NCI-H2196 treated with DMSO at 0.1 percent for 48 hours (cell line): ENCODE data around the gene UBE2U.

ENCODE experiments used
- DNase-seq: peaks from one replicate; lab custom pipeline; 2025; ENCODE audit not compliant: unreplicated experiment; lab: John Stamatoyannopoulos, UW

The UBE2U gene, protein sequence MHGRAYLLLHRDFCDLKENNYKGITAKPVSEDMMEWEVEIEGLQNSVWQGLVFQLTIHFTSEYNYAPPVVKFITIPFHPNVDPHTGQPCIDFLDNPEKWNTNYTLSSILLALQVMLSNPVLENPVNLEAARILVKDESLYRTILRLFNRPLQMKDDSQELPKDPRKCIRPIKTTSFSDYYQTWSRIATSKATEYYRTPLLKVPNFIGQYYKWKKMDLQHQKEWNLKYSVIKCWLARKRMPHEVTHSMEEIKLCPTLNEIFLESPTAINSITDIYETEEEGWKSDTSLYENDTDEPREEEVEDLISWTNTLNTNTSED

DNA sequence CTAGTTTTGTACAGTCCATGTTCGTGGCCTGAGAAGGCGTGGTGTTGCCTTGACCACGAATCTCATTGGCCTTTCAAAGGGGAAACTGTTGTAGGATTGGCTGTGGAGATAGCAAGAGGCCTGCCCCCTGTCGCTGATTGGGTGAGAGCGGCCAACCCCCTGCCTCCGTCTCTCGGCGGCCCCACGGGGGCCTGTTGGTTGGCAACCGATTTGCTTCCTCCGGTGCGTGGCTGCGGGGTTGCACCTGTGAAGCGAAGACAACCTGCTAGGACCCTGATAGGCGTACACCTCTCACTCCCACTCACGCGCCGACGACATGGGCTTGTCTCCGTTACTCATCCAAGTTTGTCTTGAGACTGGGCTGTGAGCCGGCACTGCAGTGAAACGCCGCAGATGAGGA lies at the start of gene UBE2U:
UBE2U (plus strand) TSS at position 204 of the 400 bp plus-strand sequence. CDS start 428 bp downstream, outside the sequence.
- no peak for DNase-seq

DNA sequence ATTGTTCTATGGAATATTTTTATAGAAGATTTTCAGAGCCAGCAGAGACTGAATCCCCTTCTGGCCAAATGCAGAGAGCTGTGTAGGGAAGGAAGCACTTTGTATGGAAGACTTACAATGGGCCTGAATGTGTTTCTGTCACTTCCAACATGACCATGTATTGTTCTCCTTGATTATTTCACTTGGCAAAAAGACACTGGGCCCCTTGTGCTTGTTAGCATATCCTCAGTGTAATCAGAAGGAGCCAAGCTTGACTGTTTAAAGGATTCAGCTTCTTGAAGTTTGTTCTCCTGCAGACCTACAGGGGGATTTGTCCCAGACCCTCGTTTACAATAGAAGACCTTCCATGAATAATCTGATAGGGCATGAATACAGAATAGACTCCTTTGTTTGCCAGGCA lies 48.1 kb upstream of the UBE2U start:
- DNase-seq = no peak

DNA sequence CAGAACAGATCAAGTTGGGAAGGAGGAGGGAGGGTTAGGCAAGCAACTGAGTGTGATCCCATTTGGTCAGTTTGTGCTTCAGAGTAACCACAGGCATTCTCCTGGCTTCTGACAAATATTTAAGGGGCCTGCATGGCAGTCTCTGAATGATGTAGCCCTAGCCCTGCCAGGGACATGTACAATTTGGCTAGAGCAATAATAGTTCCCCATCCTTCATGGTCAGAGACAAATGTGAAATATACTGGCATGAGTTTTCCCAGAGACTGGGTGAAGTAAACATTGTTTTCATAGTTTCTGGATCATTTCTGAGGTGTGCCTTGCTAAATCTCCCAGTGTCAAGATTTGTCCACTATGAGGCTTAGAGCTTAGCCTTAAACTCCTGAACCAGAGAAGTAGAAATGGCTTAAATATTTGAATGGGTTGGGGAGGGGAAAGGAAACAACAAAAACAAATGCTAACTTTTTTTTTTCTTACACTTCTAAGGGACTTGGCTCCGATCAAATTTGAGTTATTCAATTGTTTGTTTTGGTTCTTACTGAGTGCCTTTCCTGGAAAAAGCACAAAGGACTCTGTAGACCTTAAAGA lies 42.0 kb upstream of the UBE2U start:
- DNase-seq = no peak

DNA sequence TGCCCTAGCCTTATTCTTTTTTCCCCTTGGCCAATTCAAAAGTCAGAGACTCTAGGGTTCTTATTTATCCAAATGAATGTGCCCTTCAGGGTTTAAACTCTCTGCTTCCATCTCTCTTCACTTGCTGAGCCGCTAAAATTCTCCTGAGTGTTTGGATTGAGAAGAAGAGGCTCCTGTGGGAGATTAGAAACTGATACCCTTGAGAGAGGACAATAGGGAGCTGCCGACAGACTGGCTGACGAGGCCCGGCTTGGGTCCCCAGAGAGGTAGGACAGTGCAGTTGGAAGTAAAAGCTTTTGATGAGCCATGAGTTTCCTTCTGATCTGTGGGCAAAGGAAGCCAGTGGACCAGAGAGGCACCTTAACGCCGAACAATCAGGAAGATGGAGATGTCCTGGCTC lies 41.3 kb upstream of the UBE2U start:
- DNase-seq = no peak

DNA sequence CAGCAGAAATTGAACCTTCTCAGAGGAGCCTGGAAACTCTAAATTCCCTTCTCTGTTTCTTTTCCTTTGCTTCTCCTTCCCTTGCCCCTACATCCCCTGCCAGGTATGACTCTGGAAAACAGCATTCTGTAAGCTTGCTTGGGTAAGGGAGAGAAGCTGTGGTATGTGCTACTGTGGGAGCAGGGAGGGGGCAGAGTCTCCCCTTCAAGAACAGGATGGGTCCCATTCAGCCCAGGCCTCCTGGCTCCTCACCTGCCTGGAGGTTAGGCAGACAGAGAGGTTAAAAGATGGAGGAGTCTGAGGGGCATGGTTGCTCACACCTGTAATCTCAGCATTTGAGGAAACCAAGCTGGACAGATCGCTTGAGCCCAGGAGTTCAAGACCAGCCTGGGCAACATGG lies 40.6 kb upstream of the UBE2U start:
- no peak for DNase-seq

DNA sequence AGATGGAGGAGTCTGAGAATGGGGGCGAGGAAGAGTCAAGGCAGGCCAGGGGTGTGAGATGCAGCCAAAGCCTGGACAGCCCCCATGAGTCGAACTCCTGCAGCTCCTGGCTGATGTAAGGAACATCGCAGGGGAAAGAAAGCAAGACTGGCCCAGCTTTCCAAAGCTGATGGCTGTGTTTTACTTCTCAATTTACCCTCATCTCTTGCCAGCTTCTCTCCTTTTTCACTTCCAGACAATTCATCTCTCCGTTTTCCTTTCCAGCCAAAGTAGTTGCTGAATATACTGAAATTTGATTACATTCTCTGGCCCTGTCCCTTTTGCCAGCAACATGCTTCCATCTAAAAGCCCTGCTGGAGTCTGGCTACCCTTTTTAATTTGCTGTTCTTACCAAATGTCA lies 40.0 kb upstream of the UBE2U start:
- DNase-seq = no peak

DNA sequence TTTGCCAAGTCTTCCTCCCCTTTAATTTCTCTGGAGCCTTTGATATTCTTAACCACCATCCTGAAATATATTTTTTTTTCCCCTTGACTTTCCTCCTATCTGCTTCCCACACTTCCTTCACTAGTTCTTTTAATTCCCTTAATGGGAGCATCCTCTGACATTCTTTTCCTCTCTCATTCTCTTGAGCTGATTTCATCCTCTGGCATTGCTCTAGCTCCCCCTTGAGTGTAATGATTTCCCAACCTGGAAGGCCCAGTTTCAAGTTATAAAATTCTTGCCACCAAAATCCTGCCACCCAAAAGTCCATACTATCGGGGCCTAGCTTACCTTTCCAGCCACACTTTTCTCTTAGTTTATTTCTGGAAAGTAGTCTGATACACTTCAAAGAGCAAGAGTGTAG lies 39.5 kb upstream of the UBE2U start:
- peak; percentile 16 for DNase-seq

DNA sequence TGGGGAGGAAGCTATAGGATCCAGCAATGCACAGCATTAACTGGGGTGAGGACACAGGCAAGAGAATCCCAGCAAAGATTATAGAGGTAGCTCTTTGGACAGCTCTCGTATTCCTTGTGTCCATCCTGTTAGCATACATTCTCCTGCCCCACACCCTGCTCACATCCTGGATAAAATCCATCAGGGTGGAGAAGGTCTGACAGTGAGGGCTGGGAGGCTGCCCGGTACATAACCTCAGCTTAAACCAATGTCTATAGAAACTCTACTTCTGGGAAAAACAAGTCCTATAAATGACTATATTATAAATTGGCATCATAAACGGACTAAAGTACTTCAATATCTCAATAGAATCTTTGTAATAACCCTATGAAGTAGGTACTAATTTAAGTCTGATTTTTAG lies 36.8 kb upstream of the UBE2U start:
- DNase-seq = no peak

DNA sequence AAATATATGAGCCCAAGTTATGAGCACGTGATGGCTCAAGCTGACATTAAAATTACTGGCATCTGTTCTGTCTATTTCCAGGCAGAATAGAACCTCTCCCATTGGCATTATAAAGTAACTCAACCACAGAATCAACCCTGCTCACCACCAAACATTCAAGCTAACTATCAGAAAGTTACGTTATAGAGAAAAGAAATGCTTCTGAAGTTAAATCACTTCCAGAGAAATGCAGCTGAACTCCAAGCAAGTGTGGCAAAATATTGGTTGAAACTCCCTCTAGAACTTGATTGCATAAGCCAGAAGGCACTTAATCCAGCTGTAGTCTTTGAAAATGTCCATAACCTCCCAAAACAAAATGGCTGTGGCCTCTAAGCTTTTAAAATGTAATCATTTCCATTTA lies 36.2 kb upstream of the UBE2U start:
- no peak for DNase-seq

DNA sequence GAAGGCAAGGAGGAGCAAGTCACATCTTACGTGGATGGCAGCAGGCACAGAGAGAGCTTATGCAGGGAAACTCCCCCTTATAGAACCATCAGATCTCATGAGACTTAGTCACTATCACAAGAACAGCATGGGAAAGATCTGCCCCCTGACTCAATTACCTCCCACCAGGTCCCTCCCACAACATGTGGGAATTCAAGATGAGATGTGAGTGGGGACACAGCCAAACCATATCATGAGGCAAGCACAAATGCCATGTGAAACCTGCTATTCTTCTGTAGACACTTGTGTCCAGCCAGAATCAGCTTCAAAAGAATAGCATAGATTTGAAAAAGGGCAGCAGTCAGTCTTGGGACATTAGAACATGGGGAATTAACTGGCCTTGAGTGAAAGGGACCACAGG lies 32.2 kb upstream of the UBE2U start:
- no peak for DNase-seq

DNA sequence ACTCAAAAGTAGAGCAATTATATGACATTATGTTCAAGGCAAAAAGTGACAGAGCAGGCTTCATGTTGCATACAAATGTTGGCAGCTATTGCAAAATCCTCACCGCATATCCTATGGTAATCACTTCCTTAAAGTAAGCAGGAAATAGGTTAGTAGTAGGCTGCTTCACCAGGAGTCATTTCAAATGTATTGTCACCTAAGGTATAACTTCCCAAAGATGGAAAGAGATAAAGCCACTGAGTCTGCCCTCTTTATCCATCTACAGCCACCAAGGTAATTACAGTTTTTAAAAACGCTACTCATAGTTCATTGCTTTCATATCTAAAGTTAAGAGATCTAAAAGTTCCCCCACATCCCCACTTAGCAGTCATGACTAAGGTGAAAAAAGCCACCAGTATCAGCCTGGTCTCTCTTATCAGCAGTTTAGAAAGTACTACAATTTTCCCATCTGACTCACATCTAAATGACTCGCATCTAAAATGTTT lies 31.6 kb upstream of the UBE2U start:
- peak; percentile 14 for DNase-seq

DNA sequence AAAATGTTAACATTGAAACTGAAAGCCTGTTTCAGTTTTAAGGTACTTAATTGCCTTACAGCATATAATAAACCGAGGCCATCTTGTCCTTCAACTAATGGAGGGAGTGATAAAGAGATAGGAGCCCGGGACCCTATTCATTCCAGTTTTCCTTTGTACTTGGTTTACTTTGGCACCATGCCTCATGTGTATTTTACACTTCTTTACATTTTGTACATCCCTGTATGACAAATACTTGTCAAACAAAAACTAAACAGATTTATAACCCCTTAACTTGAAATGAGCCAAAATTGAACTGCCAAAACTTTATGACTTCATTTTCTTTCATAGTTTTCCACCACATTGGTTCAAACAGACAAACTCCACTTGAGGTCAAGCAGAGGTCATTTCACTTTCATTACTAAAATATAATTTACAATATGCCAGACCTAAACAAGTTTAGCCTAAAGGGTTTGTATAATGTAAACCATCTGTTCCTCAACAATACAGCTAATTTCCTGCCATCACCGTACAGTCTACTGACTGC lies 30.9 kb upstream of the UBE2U start:
- no peak for DNase-seq

DNA sequence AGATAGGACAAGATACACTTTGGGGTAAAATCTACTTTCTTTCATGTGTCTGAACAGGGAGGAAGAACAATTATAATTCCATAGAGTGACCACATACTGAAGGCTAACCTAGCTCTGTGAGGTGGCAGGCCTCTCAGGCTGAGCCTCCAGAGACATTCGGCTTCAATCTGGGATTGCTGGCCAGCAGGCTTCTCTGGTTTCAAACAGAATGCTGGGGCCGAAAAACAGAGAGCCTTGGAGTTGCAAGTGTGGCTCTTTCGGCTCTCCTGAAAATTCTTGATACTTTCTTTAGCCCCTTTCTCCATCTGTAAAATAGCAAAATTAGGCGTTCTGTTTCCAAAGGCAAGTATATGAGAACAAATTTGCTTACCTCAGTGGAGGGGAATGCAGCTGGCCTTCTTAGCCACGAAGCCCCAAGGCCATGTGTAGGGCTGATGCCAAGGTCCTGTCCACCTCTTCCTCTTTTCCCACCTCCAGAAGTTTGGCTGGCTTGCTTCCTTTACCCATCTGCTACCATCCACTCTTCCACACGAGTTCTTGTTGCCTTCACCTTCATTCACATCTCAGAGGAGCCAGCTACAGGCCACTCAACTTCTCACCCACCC lies 30.0 kb upstream of the UBE2U start:
- no peak for DNase-seq

DNA sequence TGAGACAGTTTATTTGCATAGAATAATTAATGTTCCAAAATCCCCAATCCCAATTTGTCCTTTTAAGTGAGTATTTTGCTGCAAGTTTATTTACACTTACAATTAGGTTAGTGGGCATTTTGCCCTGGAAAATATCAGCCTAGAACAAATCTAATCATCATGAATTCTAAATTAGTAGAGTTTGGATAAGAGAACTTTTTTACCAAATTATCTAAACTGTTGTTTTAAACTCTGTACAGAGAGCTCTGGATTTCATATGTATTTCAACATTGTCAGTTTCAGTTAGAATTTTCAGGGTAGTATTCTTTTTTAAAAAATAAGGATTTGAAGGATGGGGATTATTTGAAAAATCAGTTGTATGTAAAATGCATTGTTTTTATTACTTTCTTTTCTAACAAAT lies 27.8 kb upstream of the UBE2U start:
- DNase-seq = no peak

DNA sequence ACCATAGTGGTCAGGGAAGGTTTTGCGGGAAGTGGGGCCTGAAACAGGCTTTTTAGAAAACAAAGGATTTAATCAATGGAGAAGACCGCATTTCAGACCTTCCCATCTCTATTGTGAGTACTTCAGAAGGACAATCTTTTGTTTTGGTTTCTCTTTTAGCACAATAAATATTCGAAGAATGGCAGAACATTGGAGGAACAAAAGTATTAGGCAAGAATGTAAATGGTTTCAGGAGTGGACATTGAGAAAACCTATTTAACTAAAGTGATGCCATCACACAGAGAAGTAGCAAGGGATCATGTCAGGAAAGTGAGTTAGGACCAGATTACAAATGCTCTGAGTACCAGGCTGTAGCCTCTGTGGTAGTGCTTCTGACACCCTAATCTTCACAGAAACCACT lies 26.8 kb upstream of the UBE2U start:
- no peak for DNase-seq

DNA sequence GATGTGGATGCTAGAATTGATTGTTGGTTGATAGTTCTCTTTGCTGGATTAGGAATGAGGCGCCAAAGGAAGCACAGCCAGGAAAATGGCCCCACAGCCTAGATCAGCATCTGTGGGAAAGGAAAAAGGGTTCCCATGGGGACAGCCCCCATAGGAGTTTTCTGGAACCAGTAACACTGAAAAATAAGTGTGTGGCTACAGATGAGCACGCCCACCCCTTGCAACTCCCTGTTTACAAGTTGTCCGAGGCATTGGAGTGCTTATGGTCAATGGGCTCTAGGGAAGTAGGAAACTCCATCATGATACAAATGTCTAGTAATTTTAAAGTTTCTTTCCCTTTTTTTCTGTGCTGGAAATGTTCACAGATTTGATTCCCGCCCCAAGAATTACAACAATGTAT lies 23.8 kb upstream of the UBE2U start:
- DNase-seq = no peak

DNA sequence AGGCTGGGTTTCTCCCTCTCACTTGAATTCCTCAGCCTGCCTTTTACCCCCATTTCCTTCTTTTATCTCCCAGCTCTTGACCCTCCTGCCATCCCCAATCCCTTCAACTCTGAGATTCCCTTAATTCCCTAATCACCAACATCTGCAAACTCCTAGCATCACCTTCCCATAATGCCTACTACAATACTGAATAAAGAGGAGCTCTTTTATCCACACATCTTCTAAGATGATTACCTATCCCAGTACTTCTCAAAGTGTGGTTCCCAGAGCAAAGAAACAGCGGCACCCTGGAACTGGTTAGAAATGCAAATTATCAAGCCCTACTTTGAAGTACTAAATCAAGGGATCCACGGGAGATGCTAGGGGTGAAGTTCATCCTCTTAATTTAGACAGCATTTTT lies 21.2 kb upstream of the UBE2U start:
- DNase-seq = no peak

DNA sequence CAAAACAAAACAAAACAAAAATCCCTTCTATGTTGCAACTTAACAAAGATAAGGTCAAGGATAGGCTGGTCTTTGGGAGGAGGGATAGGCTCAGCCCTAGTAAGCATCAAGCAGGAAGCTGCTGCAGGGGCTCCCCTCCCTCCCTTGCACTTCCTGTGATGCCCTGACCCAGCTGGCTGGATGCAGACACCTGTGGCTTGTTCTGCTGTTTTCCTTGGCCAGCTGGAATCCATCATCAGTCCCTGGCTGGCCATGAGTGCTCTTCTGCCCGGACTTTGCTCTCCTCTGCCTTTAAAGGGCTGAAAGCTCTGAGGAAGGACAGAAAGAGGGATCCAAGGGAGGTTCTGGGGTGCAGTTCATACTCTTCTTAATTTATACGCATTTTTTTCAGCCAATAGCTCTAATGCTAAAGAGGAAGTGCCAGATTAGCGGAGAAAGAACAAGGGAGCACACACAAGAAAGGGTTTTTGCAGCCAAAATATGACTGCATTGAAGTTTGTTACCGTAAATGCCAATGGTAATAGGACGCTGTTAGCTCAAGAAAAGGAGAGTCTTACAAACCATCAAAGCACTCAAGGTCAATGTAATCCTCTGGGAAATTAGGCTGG lies 19.9 kb upstream of the UBE2U start:
- DNase-seq = peak; percentile 14

DNA sequence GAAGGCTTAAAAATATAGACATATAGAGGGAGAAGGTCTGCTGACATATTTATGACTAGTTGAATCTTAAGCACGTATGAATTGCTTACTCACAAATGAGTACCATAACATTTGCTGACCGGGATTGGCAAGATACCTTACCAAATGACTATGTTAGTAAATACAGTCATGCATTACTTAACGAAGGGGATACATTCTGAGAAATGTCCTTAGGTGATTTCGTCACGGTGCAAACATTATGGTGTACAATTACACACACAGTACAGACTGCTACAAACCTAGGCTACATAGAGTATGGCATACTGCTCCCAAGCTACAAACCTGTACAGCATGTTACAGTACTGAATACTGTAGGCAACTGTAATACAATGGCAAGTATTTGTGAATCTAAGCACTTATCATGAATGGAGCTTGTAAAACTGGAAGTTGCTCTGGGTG lies 19.4 kb upstream of the UBE2U start:
- no peak for DNase-seq

DNA sequence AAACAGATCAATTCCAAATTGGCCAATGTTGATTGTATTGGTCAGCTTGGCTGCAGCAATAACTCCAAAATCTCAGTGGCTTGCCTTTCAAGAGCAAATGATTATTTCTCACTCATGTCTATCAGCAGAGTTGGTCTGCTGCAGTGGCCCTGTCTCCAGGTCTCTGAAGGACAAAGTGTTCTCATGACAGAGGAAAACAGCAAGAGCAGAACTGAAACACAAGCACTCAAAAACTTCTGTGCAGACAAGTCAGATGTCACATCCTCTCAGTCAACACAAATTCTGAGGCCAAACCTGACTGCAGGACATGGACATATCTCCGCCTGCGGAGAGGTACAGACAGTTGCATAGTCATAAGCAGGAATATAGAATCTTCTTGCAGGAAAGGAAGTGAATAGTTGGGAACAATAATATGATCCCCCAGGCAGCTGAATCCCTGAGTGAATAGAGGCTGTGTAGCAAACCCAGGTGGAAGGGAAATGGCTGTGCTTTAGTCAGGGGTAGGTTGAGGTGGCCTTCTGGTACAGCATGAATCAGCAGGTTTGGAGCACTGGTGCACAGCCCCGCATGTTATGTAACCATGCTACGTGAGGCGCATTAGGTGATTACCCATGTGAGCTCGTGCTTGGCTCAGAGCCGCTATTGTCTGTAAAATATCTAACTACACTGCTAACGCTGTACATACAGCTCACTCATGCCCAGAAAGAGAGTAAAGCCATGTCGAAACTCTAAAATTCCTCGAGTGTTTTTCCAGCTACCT lies 17.1 kb upstream of the UBE2U start:
- DNase-seq = no peak

DNA sequence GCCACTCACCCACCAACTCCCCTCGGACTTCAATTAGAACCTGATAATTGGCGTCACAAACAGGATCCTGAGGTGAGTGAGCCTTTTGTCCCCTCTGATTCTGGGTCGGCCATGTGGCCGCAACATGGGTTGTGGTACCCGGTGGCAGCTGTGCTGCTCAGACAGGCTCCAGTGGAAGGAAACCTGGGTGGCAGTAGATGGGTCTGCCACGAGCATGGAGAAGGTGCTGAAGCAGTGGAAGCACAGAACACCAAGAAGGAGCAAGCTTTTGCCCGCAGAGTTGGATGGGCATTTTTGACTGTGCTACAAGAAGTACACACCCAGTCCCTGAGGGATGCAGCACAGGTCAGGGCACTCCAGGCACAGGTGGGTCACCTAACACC lies 16.5 kb upstream of the UBE2U start:
- no peak for DNase-seq
